K562 (cell line): ENCODE data around the gene PACSIN3.

Experiments used
- CCNT2 ChIP-seq: IDR thresholded peaks from 2 replicates; pipeline ENCODE4 v1.6.1; 2011; ENCODE audit warnings: borderline replicate concordance, low read depth, mild to moderate bottlenecking, moderate library complexity, mixed read lengths, low read length; ENCODE audit not compliant: insufficient read length; ENCODE audit errors: extremely low read depth
- EP300 ChIP-seq: IDR thresholded peaks from 2 replicates; pipeline ENCODE4 v1.6.1; 2012; ENCODE audit warnings: low read length, improper control_type of control experiment
- ZNF586 ChIP-seq: fragments of 450-650 bp; formaldehyde crosslinking; conservative IDR thresholded peaks from 2 replicates; pipeline ENCODE4 v1.4.0; 2020; ENCODE audit warnings: mild to moderate bottlenecking, moderate library complexity

DNA sequence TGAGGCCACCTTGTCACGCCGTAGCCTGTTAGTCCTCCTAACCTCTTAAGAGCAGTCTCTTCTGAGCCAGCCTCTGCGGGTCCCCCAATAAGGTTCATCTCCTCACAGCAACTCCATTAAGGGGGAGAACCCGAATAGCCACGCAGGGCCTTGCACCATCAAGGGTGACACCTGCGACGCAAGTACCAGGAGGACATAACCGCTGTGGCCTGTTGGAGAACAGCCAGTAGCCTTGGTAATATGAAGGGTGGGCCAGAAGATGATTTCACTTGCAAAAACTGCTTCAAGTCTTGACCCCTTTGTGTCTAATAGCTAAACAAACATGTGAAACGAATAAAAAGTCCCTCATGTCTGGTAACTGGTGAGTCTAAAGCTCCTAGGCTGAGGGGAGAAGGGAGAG is 24.3 kb downstream of the PACSIN3 start:
- no peak for TF ChIP-seq ZNF586
- TF ChIP-seq EP300 = no peak
- no peak for TF ChIP-seq CCNT2
